HepG2 (cell line): Measurements from ENCODE around the gene P2RY6. TPM values are rescaled to one million over a fixed set of nuclear protein-coding genes. Genes with fewer than 3 reads are reported as not detected.

Source experiments
- CBX5 ChIP-seq: sonication (generic); formaldehyde crosslinking; IDR thresholded peaks from 2 replicates; pipeline ENCODE4 v1.4.0; 2020; ENCODE audit warnings: missing genetic modification reagents, borderline replicate concordance
- FOXM1 ChIP-seq: sonication (generic); formaldehyde crosslinking; IDR thresholded peaks from 2 replicates; pipeline ENCODE4 v1.5.0; 2020; ENCODE audit warnings: missing genetic modification reagents
- GABPA ChIP-seq, 2 experiments: IDR thresholded peaks; 2 replicates each; pipeline ENCODE4 v1.6.1; 2011 to 2016; ENCODE audit warnings: low read depth in 2 of 2, low read length in 1 of 2, missing biosample characterization in 1 of 2, missing genetic modification characterization in 1 of 2
- HNRNPH1 ChIP-seq: fragments of 200-400 bp; formaldehyde crosslinking; optimal IDR thresholded peaks from 2 replicates; pipeline ENCODE3; 2017; ENCODE audit warnings: mild to moderate bottlenecking, low read depth, low read length
- KLF9 ChIP-seq: IDR thresholded peaks from 2 replicates; pipeline ENCODE4 v1.6.1; 2016; ENCODE audit warnings: low read depth
- MAFF ChIP-seq: IDR thresholded peaks from 2 replicates; pipeline ENCODE4 v1.6.1; 2011; ENCODE audit warnings: low read depth, low read length, improper control_type of control experiment
- MED13 ChIP-seq: sonication (generic); formaldehyde crosslinking; IDR thresholded peaks from 2 replicates; pipeline ENCODE4 v1.5.0; 2020; ENCODE audit warnings: missing genetic modification reagents
- NCOR1 ChIP-seq: fragments of 200-600 bp; sonication (generic); IDR thresholded peaks from 2 replicates; pipeline ENCODE4 v1.7.0; 2017; ENCODE audit warnings: antibody characterized with exemption, low read length, borderline replicate concordance
- RBFOX2 ChIP-seq: fragments of 200-400 bp; formaldehyde crosslinking; IDR thresholded peaks from 2 replicates; pipeline ENCODE4 v1.6.1; 2017; ENCODE audit warnings: low read depth, mild to moderate bottlenecking, low read length
- SAFB2 ChIP-seq: sonication (generic); formaldehyde crosslinking; IDR thresholded peaks from 2 replicates; pipeline ENCODE4 v1.5.1; 2020; ENCODE audit warnings: missing genetic modification reagents, low read depth, mild to moderate bottlenecking, borderline replicate concordance
- STAG1 ChIP-seq: sonication (generic); formaldehyde crosslinking; IDR thresholded peaks from 2 replicates; pipeline ENCODE4 v1.4.0; 2020; ENCODE audit warnings: missing genetic modification reagents
- SUZ12 ChIP-seq: fragments of 150-350 bp; IDR thresholded peaks from 2 replicates; pipeline ENCODE4 v1.6.1; 2014; ENCODE audit warnings: low read depth, low read length
- TEAD2 ChIP-seq: sonication (generic); formaldehyde crosslinking; IDR thresholded peaks from 2 replicates; pipeline ENCODE4 v1.9.0; 2021; ENCODE audit warnings: missing genetic modification reagents
- ZFAT ChIP-seq: sonication (generic); formaldehyde crosslinking; conservative IDR thresholded peaks from 2 replicates; pipeline ENCODE4 v1.8.1; 2023; ENCODE audit warnings: missing genetic modification reagents, inconsistent platforms
- ZNF205 ChIP-seq: IDR thresholded peaks from 2 replicates; pipeline ENCODE4 v1.6.1; 2018; ENCODE audit warnings: missing biosample characterization, missing genetic modification reagents
- ZNF253 ChIP-seq: sonication (generic); formaldehyde crosslinking; IDR thresholded peaks from 2 replicates; pipeline ENCODE4 v1.8.0; 2022; ENCODE audit warnings: mild to moderate bottlenecking, missing genetic modification reagents, borderline replicate concordance
- ZNF260 ChIP-seq: sonication (generic); formaldehyde crosslinking; IDR thresholded peaks from 2 replicates; pipeline ENCODE4 v1.4.0; 2020; ENCODE audit warnings: missing genetic modification reagents, low read depth, mild to moderate bottlenecking, borderline replicate concordance
- ZNF530 ChIP-seq: sonication (generic); formaldehyde crosslinking; IDR thresholded peaks from 2 replicates; pipeline ENCODE4 v1.5.0; 2020; ENCODE audit warnings: low read depth, mild to moderate bottlenecking, missing genetic modification reagents
- ZNF883 ChIP-seq: sonication (generic); formaldehyde crosslinking; IDR thresholded peaks from 2 replicates; pipeline ENCODE4 v1.5.1; 2020; ENCODE audit warnings: mild to moderate bottlenecking, missing genetic modification reagents; ENCODE audit errors: not compliant biosample characterization
- polyA plus RNA-seq, 8 experiments: library from polyadenylated mRNA; depleted of rRNA in 3 of 8; stranded (reverse) in 7 of 8; unstranded in 1 of 8; fragments of >200 nt; fragmentation: Illumina TruSeq in 4 of 8; extraction: Trizol in 4 of 8; gene quantifications; 2 replicates each; pipeline versions ENCODE4 v1.2.1 to v1.2.3, GENCODE V29; 2011 to 2016; ENCODE audit warnings: low read depth in 4 of 8, missing spikeins in 1 of 8, mixed read lengths in 1 of 8; ENCODE audit not compliant: insufficient read depth in 1 of 8
- total RNA-seq, 5 experiments: library from RNA; depleted of rRNA; stranded (reverse); fragments of >200 nt; fragmentation: Illumina TruSeq; extraction: Trizol; gene quantifications; 2 replicates each; pipeline ENCODE4 v1.2.3, GENCODE V29; 2016; ENCODE audit warnings: low read depth in 1 of 5
- TF ChIP-seq, protein P1 (sequence below): sonication (generic); formaldehyde crosslinking; conservative IDR thresholded peaks from 2 replicates; pipeline ENCODE4 v1.4.0; 2020; ENCODE audit warnings: missing genetic modification reagents
- TF ChIP-seq, protein P2 (sequence below): sonication (generic); IDR thresholded peaks from 2 replicates; pipeline ENCODE4 v1.6.1; 2016; ENCODE audit warnings: low read depth, borderline replicate concordance
- TF ChIP-seq, protein P3 (sequence below): sonication (generic); formaldehyde crosslinking; conservative IDR thresholded peaks from 2 replicates; pipeline ENCODE4 v1.4.0; 2020; ENCODE audit warnings: missing genetic modification reagents
- TF ChIP-seq, protein P4 (sequence below): sonication (generic); formaldehyde crosslinking; IDR thresholded peaks from 2 replicates; pipeline ENCODE4 v1.4.0; 2020; ENCODE audit warnings: mild to moderate bottlenecking, missing genetic modification reagents

The P2RY6 gene
- total and polyA plus RNA-seq, 2 of the 13 experiments (the other 11 are each of a cell fraction or from before 2014, with no cell fraction given), result 0.09 to 0.29 TPM

DNA sequence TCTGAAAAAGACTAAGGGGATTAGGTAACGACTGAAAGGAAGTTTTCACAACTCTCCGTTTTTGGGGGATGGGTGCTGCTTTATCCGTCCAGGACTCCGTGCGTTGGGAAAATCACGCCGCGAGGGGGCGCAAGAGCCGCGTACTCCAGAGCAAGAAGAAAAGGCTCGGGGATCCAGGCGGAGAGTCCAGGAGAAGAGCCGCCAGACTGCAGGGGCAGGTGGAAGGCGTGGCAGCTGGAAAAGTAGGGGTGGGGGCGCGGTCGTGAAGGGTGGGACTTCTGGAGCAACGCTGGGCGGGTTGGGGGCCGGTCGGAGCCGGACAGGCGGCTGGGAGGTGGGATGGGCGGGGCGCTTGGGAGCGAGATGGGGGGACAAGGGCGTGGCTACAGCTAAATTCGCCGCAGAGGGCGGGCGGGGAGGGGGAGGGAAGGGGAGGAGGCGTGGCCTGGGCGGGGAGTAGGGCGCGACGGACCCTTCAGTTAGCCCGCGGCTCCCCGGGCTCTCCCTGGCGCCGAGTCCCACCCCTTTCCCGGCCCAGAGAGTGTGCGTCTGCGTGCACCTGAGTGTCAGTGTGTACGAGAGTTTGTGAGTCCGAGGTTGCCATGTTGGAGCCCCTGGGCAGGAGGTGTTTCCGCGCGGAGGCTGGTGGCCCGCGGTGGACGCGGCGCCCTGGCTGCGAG lies 35.3 kb downstream of the P2RY6 start (continued):
- TF ChIP-seq, protein P1, sequence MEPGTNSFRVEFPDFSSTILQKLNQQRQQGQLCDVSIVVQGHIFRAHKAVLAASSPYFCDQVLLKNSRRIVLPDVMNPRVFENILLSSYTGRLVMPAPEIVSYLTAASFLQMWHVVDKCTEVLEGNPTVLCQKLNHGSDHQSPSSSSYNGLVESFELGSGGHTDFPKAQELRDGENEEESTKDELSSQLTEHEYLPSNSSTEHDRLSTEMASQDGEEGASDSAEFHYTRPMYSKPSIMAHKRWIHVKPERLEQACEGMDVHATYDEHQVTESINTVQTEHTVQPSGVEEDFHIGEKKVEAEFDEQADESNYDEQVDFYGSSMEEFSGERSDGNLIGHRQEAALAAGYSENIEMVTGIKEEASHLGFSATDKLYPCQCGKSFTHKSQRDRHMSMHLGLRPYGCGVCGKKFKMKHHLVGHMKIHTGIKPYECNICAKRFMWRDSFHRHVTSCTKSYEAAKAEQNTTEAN (CRISPR knock-in tag), result no peak
- no peak for TF ChIP-seq ZFAT (CRISPR knock-in tag)
- peak; percentile 81 for TF ChIP-seq RBFOX2
- TF ChIP-seq, protein P2, sequence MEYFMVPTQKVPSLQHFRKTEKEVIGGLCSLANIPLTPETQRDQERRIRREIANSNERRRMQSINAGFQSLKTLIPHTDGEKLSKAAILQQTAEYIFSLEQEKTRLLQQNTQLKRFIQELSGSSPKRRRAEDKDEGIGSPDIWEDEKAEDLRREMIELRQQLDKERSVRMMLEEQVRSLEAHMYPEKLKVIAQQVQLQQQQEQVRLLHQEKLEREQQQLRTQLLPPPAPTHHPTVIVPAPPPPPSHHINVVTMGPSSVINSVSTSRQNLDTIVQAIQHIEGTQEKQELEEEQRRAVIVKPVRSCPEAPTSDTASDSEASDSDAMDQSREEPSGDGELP, result peak; percentile 35; the same call in 1 of the 2 replicates
- TF ChIP-seq ZNF253 (CRISPR knock-in tag), result no peak
- TF ChIP-seq HNRNPH1, result no peak
- TF ChIP-seq KLF9 (CRISPR knock-in tag), result no peak
- TF ChIP-seq TEAD2 (CRISPR knock-in tag), result no peak
- TF ChIP-seq NCOR1, result no peak
- no peak; the same call in 1 of the 2 replicates for TF ChIP-seq SAFB2 (CRISPR knock-in tag)
- TF ChIP-seq FOXM1 (CRISPR knock-in tag), result no peak
- no peak for TF ChIP-seq GABPA (IDR thresholded peaks at IDR 0.05; ENCODE audit: low read depth, low read length)
- TF ChIP-seq GABPA (CRISPR knock-in tag; IDR thresholded peaks at IDR 0.05; ENCODE audit: low read depth), result no peak
- peak; percentile 94 for TF ChIP-seq STAG1 (CRISPR knock-in tag)
- TF ChIP-seq CBX5 (CRISPR knock-in tag), result peak; percentile 66; the same call in 1 of the 2 replicates
- TF ChIP-seq, protein P3, sequence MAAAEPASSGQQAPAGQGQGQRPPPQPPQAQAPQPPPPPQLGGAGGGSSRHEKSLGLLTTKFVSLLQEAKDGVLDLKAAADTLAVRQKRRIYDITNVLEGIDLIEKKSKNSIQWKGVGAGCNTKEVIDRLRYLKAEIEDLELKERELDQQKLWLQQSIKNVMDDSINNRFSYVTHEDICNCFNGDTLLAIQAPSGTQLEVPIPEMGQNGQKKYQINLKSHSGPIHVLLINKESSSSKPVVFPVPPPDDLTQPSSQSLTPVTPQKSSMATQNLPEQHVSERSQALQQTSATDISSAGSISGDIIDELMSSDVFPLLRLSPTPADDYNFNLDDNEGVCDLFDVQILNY (CRISPR knock-in tag), result no peak
- TF ChIP-seq MAFF, result no peak
- TF ChIP-seq SUZ12, result no peak
- TF ChIP-seq MED13, result no peak
- TF ChIP-seq ZNF883, result no peak
- no peak for TF ChIP-seq ZNF205 (CRISPR knock-in tag)
- TF ChIP-seq, protein P4, sequence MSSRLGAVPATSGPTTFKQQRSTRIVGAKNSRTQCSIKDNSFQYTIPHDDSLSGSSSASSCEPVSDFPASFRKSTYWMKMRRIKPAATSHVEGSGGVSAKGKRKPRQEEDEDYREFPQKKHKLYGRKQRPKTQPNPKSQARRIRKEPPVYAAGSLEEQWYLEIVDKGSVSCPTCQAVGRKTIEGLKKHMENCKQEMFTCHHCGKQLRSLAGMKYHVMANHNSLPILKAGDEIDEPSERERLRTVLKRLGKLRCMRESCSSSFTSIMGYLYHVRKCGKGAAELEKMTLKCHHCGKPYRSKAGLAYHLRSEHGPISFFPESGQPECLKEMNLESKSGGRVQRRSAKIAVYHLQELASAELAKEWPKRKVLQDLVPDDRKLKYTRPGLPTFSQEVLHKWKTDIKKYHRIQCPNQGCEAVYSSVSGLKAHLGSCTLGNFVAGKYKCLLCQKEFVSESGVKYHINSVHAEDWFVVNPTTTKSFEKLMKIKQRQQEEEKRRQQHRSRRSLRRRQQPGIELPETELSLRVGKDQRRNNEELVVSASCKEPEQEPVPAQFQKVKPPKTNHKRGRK, result no peak
- no peak for TF ChIP-seq ZNF260 (CRISPR knock-in tag)
- TF ChIP-seq ZNF530 (CRISPR knock-in tag), result no peak
